GDM1 (cell line): Measurements from ENCODE around the gene MTHFD2.
"Not testable (repeated sequence)": the region's sequence is repeated elsewhere in the genome, so short reads cannot be mapped to it uniquely, and the experiment has no call there.

Experiments
- DNase-seq: peaks from one replicate; lab custom pipeline; 2025; lab: John Stamatoyannopoulos, UW

Gene MTHFD2

DNA sequence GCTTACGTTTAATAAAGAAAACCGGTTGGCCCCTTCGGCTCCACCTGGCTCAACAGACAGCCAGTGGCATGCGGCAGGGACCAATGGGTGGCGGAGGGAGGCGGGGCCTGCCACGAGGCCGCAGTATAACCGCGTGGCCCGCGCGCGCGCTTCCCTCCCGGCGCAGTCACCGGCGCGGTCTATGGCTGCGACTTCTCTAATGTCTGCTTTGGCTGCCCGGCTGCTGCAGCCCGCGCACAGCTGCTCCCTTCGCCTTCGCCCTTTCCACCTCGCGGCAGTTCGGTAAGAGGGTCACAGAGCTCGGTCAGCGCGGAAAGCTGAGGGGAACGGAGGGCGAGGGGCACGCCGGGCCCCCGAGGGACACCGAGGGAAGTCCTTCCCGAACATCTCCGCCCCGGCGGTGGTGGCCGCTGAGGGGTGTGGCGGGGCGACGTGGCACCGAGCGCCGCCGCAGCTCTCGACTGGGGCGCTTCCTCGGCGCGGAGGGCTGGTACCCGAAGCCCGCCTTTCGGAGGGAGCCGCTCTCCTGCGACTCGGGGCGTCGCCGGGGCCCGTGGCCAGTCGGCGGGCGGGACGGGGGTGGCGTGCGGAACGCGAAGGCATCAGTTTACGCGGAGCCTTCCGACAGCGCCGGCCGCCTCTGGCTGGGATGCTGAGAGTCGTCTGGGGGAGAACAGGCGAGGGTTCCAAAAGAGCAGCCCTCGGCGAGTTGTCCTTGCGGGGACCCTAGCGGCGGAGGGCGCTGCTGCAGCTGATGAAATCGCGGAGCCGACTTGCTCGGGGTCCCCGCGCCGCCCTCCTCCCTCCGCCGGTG lies at the start of gene MTHFD2:
MTHFD2 (plus strand) TSS at position 155 of the 814 bp plus-strand sequence; CDS start at position 182, 27 bp downstream.
- peak; percentile 96 for DNase-seq

DNA sequence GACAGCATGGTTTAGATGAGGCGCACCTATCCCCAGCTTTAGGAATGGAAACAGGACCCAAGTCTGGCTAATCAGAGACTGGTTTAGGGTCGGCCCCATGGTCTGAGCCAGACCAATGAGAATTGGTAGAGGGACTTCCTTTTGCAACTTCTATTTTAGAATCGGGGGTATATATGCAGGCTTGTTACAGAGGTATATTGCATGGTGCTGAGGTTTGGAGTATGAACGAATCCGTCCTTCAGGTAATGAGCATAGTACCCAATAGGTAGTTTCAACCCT lies 49.2 kb upstream of the MTHFD2 start:
- no peak for DNase-seq

DNA sequence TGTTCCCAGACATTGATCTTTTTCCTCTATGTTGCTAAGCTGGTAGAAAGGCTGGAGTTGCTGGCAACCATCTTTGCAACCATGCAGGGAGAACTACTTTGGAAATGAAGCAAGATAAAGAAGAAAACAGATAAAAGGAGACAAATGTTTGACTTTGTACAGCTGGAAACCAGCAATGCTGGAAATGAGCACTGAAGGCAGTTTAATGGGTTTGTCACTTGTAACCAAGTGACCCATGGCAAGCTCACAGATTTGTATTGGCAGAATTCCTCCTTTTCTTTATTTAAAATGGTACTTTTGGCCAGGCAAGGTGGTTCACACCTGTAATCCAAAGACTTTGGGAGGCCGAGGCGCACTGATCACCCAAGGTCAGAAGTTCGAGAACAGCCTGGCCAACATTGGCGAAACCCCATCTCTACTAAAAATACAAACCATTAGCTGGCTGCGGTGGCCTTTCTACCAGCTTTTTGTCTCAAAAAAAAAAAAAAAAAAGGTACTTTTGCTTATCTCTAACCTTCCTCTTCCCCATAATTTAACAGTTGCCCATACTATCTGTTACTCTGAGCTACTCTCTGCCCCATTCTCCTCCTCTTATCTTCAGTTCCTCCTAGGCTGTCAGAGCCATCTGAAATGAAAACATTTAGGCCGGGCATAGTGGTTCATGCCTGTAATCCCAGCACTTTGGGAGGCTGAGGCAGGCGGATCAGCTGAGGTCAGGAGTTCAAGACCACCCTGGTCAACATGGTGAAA lies 48.7 kb upstream of the MTHFD2 start:
- no peak for DNase-seq

DNA sequence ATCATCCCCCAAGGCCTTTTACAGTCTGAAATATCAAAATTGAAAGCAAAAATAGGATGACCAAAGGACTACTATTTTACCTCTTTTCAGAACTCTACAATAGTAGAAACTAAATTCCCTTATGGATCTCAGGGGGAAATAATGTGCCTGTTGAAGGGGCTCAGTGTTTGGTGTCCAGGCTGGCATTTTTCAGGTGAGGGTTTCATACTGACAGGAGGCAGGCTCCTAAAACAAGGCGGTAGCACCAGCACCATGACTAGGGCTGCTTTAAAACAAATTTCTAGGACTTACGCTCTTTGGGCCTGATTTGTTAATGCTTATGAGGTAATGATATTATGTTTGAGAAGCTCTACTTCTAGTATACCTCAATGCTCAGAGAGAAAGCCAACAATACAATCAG lies 45.5 kb upstream of the MTHFD2 start:
- DNase-seq, result no peak

DNA sequence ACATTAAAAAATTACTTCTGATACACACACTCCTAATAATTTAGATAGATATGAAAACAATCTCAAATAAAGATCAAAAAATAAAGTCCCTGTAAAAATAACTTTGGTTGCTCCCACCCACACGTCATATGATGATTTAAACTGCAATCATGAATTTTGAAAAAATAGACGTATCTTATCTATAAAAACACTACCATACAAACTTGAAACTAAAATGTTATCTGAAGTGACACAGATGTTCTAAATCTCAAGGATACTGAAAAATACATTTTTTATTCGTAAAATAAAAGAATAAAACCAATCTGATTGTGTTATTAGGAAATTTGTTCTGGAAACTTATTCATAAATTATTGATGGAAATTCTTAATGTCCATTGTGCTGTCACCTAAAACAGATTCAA lies 42.6 kb upstream of the MTHFD2 start:
- no peak for DNase-seq

DNA sequence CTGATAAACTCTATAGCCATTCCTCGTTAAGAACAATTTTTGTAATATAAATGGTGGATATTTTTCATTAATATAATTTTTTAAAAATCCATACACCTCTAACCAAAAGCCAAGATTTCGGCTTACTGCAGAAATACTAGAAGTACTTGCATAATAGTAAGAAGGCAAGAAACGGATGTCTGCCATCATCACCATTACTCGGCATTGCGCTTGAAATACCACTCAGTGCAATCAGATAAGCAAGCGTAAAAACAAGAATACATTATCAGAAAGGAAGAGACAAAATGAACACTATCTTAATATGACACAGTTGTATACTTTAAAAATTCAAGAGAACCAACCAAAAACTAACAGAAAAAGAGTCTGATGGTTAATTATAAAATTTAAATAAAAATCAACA lies 35.5 kb upstream of the MTHFD2 start:
- no peak for DNase-seq

DNA sequence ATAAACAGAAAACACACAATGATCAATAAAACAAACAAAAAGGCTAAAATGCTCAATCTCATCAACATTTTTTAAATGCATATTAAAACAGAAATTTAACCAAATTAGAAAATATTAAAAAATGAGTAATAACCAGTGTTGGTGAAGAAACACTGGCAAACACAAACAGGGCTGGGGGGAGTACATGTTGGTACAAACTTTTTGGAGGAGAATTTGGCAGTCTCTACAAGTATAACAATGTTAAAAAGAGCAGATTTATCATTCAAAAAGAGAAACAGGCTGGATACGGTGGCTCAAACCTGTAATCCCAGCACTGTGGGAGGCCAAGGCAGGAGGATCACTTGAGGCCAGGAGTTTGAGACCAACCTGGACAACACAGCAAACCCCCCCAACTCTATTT lies 33.7 kb upstream of the MTHFD2 start:
- no peak for DNase-seq

DNA sequence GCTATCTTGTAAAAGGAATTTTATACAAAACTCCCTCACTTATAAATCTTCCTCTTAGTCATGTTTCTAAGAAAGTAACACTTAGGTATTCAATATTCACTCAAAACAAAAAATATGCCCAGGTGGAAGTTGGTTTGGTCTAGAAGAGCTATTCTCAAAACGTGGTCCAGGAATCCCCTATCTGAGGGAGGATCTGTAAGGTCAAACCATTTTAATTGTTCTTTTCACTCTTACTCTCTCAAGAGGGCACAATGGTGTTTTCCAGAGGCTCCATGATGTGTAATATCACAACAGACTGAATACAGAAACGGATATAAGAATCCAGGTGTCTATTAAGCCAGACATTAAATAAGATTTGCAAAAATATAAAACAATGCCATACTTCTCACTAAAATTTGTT lies 29.7 kb upstream of the MTHFD2 start:
- no peak for DNase-seq

DNA sequence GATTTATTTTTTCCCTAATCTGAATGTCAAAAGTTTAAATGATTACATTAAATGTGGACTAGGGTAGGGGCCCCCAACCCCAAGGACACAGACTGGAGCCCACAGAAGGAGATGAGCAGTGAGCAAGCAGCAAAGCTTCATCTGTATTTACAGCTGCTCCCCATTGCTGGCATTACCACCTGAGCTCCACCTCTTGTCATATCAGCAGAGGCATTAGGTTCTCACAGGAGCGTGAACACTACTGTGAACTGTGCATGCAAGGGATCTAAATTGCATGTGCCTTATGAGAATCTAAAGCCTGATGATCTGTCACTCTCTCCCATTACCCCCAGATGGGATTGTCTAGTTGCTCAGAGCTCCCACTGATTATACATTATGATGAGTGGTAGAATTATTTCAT lies 23.5 kb upstream of the MTHFD2 start:
- no peak for DNase-seq

DNA sequence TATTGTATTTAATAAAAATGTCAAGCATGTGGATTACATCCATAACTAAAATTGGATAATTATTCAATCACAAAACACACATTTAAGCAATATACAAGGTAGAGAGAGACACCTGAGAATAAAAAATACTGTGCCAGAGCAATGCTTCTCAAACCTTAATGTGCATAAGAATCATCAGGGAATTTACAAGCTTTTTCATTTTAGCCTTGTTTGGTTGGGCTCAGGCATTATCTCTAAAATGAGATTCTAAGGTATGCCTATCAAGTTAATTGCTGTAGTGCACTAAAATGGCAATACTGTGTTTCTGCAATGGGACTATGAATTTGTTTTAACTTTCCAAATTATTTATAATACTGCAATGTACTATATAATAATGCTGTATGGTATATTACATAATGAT lies 20.7 kb upstream of the MTHFD2 start:
- no peak for DNase-seq

DNA sequence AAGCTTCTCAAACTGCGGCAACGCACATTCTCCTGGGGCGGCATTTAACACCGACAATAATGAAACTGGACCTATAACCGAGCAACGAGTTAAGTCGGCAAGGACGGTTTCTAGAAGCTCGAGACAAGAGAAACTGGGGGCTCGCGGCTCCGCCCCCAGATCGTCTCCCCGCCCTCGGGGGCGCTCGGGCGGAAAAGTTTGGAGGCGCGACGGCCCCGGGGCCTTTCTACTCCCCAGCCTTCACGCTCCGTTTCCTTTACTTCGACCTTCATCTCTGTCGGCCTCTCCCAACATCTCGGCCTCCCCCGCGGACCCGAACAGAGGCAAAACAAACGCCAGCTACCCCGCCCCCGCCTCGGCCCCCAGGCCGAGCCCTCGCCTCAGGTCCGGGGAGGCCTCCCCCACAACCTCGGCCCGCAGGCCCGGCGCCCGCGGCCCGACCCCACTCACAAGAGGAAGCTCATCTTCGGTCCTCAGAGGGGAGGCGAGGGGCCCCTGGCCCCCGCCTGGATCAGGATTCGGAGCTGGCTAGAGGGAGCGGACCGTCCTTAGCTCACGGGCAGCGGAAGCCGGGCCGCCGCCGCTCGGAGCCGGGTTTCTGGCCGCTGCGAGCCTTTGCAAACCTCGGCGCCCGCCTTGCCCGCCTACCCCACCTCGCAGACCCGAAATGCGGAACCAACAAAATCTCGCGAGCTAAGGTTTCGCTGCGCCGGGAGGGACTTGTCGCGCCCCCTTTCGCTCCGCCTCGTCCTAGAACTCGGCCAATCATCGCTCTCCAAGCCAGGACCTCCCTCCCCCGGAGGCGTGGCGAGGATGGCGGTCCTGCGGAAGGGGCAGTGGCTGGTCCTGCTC lies 20.0 kb upstream of the MTHFD2 start, which contains the start of gene MOB1A:
MOB1A (minus strand) TSS at position 669 of the 852 bp plus-strand sequence; CDS start at position 464, 205 bp downstream.
- peak; percentile 98 for DNase-seq

DNA sequence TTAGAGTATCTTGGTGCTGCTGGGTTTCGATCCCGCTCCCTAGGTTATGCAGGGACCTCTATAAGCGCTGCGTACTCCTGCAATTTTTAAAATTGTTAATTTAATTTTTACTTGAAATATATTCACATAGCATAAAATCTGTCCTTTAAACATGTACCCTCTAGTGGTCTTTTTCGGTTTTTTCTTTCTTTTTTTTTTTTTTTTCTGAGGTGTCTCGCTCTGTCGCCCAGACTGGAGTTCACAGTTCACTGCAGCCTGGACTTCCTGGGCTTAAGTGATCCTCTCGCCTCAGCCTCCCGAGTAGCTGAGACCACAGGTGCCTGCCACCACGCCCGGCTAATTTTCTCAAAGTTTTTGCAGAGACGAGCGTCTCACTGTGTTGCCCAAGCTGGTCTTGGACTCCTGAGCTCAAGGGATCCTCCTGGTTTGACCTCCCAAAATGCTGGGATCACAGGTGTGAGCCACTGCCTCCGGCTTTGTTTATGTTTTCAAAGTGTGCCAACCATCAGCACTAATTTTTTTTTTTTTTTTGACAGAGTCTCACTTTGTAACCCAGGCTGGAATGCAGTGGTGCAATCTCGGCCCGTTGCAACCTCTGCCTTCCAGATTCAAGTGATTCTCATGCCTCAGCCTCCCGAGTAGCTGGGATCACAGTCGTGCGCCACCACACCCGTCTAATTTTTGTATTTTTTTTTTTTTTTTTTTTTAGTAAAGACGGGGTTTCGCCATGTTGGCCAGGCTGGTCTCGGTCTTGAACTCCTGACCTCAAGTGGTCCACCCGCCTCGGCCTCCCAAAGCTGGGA lies 19.2 kb upstream of the MTHFD2 start:
- no peak for DNase-seq

DNA sequence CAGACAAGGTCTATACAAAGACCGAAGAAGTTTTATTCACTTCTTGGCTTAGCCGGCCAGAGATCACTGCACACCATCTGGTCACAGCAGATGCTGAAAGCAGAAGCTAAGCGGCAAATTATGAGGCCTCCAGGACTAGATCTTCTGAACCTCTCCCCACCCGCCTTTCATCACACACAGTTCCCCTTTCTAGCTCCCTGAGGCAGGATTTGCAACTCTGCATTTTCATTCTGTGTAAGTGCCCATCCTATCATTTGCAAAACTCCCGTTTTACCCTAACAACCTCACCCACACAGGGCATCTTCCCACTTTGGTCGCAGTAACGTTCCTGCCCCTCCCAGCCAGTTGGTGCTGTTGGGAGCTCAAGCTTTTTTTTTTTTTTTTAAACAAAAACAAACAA lies 16.7 kb upstream of the MTHFD2 start:
- peak; percentile 84 for DNase-seq

DNA sequence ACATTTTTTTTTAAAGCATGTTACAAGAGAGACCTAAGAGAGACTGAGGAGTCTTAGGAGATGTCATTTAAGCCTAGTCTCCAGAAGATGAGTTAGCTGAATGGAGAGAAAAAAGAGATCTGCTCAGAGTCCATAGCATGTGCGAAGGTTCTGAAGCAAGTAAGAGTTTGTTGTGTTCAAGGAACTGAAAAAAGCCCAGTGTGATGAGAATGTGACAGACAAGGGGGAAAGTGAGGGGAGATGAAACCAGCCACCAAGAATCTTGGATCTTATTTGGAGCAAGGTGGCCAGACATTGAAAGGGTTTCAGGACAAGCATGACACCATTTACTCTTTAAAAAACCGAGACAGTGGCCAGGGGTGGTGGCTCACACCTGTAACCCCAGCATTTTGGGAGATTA lies 14.5 kb upstream of the MTHFD2 start:
- no peak for DNase-seq

DNA sequence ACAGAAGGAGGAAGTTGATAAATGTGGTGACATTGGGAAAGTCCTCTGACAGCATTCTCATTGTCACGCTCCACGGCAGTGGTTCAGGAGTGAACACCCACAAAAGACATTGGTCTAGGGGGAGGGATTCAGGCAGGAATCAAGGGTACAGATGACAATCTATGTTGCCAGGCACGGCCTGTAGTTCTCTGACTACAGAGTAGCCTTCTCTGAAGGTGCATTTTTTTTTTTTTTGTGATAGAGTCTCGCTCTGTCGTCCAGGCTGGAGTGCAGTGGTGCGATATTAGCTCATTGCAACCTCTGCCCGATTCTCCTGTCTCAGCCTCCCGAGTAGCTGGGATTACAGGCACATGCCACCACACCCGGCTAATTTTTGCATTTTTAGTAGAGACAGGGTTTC lies 12.4 kb upstream of the MTHFD2 start:
- peak; percentile 80 for DNase-seq

DNA sequence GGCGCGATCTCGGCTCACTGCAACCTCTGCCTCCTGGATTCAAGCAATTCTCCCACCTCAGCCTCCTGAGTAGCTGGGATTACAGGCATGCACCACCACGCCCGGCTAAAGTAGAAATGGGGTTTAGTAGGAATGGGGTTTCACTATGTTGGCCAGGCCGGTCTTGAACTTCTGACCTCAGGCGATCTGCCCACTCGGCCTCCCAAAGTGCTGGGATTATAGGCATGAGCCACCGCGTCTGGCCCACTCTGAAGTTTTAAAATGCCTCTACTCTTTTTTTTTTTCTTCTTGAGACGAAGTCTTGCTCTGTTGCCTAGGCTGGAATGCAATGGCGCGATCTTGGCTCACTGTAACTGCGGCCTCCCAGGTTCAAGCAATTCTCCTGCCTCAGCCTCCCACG lies 11.7 kb upstream of the MTHFD2 start:
- DNase-seq, result not testable (repeated sequence)

DNA sequence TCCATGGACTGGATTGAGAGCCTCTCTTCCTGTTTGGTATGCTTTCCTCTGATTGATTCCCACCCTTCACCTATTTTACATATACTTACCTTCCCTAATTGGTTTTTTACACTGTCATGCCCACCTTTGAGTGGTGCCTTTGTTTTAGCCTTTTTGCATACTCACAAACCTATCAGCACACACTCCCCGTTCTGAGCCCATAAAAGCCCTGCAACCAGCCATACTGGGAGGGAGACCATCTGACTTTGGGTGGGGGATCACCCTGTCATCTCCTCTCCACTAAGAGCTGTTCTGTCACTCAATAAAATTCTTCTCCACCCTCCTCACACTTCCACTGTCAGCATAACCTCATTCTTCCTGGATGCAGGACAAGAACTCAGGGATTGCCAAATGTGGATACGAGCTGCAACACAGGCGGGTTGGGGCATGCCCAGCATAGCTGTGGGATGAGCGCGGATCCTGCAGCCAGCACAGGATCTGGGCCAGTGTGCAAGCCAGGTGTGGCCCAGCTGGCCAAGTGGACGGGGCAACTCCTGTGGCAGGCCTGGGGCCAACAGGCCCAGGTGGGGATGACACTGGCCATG lies 10.3 kb upstream of the MTHFD2 start:
- no peak for DNase-seq

DNA sequence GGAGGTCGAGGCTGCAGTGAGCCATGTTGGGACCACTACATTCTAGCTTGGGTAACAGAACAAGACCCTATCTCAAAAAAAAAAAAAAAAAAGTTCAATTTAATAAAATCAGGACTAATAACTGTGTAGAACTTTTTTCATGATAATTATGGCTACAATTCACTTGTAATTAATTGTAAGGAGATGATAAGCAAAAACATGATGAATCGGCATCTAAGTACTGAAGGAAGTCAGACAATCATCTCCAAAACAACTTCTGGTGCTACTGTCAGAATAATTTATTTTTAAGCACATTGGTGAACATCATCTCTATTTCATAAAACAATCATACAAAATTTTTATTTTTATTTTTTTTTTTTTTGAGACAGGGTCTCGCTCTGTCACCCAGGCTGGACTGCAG lies 9.7 kb upstream of the MTHFD2 start:
- DNase-seq, result no peak

DNA sequence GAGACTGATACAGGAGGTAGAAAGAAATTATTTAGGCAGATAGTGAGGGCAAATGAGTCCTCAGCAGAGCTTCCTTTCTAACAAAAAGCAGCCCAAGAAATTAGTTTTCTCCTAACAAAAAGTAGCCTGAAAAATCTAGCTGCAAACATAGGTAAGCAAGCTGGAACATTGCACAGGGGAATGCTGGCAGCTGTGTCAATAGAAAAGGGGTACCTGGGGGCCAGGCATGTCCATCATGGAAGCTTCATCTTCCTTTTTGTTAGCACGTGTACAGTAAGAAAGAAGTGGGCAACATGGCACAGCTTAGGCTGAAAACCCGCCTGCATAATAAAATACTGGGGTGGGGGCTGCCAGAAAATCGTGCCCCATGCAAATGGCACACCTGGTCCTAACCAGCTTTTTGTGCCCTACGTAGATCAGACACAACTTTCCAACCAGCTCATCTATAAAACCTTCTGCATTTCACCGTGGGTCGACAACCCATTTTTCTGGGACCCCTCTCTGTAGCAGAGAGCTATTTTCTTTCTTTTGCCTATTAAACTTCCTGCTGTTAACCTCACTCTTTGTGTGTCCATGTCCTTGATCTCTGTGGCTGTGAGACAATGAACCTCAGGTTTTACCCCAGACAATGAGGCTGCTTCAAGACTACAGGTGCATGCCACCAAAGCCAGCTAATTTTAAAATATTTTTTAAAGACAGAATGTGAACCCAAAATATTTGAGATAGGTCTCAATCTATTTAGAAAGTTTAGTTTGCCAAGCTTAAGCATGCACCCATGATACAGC lies 6.6 kb upstream of the MTHFD2 start:
- DNase-seq, result no peak

DNA sequence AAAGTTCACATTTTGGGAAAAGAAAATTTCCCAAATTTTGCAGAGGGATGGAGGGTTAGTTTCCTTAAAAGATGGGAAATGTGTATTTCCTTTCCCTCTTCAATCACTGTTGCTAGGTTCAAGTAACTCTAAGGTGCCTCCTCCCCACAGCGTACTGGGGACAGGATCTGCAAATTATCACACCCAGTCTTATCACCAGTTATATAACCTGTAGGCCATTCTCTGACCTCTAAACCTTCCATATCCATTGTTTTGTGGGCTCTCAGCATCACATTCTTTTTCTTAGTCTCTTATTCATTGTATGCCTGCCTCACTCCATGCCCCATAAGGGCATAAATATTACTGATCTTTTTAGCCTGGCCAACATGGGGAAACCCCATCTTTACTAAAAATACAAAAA lies 3.6 kb upstream of the MTHFD2 start:
- DNase-seq, result no peak

DNA sequence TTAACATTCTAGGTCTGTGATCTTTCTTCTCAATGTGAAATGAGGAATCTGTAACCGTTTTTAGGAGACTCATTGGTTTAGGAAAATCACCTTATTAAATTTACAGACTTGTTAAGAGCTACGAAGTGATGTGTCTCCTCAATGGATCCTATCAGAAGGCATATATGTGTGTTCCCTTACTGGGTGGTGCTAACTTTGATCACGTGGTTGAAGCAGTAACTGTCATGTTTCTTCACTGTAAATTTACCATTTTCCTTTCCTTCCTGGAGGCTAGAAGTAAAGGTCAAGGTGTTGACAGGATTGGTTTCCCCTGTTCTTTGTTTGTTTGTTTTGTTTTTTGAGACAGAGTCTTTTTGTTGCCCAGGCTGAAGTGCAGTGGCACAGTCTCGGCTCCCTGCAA lies 1.4 kb upstream of the MTHFD2 start:
- no peak for DNase-seq
